Cardiac fibroblast (primary cell): Measurements from ENCODE around the gene PLA2G2D.

Experiments
- DNase-seq, 2 donors: peaks; one replicate each; pipeline versions ENCODE4 v3.0.0 to v3.0.0-alpha.2; 2010; ENCODE audit warnings: low read depth in 2 of 2
- H3K4me3 ChIP-seq, 2 donors: replicated peaks in 1 of 2; 1 replicate in 1 of 2; 2 replicates in 1 of 2; pipeline ENCODE4 v1.5.1; 2011; ENCODE audit warnings: low read depth in 2 of 2, low read length in 2 of 2, mild to moderate bottlenecking in 2 of 2, moderate library complexity in 1 of 2
- TF ChIP-seq, protein P1 (sequence below): IDR thresholded peaks from one replicate; pipeline ENCODE4 v1.5.1; 2011; ENCODE audit warnings: low read depth, mild to moderate bottlenecking, low read length, inconsistent platforms

The PLA2G2D gene

DNA sequence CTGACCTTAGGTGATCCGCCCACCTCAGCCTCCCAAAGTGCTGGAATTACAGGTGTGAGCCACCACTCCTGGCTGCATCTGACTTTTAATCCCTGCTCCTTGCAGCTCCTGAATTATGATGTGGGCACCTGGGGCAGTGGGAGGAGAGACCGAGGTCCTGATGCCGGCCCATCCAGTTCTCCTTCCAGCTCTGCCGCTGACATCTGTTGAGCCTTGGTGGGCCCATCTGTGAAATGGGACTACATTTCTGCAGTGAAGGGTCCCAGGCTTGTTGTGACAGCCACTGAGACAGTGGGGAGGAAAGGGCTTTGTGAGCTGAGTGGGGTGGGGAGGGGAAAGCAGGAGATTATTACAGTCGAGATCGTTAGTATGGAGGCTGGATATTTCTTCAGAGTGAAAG is 31.6 kb upstream of the PLA2G2D start:
- H3K4me3 ChIP-seq = no peak overlapping the region
- TF ChIP-seq, protein P1, sequence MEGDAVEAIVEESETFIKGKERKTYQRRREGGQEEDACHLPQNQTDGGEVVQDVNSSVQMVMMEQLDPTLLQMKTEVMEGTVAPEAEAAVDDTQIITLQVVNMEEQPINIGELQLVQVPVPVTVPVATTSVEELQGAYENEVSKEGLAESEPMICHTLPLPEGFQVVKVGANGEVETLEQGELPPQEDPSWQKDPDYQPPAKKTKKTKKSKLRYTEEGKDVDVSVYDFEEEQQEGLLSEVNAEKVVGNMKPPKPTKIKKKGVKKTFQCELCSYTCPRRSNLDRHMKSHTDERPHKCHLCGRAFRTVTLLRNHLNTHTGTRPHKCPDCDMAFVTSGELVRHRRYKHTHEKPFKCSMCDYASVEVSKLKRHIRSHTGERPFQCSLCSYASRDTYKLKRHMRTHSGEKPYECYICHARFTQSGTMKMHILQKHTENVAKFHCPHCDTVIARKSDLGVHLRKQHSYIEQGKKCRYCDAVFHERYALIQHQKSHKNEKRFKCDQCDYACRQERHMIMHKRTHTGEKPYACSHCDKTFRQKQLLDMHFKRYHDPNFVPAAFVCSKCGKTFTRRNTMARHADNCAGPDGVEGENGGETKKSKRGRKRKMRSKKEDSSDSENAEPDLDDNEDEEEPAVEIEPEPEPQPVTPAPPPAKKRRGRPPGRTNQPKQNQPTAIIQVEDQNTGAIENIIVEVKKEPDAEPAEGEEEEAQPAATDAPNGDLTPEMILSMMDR = no peak
- DNase-seq = no peak

DNA sequence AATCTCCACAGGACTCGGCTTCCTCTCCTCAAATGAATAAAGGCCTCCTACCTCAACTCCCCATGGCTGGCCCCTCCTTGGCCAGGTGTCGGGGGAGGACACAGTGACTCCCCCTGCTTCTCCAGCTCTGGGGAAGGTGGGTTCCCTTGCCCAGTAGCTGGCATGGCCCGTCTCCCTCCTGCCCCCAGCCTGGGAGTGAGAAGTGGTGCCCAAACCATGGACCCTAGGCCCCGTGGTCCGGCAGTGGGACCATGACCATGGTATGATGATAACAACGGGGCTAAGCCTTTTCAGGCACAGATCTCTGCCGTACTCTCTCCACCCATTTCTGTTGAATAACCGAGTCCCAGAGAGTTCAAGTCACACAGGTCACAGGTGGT is 31.0 kb upstream of the PLA2G2D start:
- DNase-seq = no peak
- no peak overlapping the region for H3K4me3 ChIP-seq
- TF ChIP-seq, protein P1 = no peak

DNA sequence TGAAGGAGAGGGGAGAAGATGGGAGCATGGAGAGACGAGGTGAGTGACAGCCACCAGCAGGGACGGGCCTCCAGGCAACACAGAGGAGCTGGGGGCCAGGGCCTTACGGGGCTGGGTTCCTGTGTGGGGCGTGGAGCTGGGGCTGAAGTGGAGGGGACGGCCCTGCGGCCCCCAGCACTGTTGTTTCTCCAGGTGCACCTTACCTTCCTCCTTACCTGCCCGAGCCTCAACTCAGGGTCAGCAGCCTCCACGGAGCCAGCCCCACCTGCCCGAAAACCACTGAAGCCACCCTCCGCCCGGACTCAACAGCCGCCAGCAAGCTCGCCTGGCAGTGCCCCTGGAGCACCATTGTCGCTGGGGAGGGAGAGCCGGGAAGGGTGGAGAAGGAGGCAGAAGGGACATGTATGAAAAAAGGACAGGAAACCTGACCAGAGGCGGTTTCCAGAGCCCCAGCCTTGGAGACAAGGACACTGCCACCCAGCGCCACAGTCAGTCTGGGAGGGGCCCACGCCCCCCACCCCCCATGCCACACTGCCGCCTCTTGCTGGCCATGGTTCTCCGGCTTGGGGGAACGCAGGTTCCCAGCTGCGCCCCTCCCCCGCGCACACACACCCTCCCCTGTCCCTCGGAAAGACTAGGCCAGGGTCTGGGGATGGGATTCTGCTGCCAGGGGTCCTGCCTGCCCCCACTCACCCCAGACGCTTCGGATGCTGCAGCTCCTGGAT is 30.4 kb upstream of the PLA2G2D start:
- TF ChIP-seq, protein P1 = no peak
- no peak for DNase-seq
- H3K4me3 ChIP-seq = no peak overlapping the region

DNA sequence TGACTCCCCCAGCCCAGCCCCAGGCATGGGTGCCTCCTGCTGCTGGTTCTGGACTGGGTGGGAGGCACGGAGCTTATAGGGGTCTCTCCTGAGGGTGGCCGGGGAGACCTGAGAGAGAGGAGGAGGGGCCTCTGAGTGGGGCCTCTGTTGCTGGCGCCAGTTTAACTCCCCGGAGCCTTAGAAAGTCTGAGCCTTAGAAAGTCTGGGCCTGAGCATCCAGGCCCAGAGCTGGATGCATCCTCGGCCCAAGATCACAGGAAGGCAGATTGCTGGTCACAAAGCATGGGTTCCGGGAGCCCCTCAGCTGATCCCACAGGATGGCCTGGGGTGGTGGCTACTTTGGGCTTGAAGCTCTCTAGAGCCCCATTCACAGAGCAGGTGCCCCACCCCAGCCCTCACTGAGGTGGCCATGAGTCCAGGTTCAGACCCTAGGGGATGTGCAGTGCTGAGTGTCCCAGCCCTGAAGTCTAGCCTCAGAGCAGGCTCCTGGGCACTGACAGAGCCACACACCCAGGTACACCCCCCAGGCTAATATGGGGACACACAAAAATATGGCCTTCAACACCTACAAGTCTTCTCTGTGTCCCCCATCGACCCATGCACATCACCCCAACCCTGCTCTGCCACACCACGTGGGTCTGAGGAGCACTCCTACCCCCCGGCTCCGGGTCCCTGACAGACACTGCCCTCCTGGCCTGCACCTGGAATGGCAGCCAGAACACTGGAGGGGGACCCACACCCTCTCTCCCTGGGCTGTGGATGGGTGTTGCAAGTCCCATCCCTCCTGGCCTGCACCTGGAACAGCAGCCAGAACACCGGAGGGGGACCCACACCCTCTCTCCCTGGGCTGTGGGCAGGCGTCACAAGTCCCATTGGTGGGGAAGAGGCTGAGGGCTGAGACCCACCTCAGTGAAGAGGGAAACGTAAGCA is 29.5 kb upstream of the PLA2G2D start:
- TF ChIP-seq, protein P1 = no peak
- no peak for DNase-seq
- no peak overlapping the region for H3K4me3 ChIP-seq

DNA sequence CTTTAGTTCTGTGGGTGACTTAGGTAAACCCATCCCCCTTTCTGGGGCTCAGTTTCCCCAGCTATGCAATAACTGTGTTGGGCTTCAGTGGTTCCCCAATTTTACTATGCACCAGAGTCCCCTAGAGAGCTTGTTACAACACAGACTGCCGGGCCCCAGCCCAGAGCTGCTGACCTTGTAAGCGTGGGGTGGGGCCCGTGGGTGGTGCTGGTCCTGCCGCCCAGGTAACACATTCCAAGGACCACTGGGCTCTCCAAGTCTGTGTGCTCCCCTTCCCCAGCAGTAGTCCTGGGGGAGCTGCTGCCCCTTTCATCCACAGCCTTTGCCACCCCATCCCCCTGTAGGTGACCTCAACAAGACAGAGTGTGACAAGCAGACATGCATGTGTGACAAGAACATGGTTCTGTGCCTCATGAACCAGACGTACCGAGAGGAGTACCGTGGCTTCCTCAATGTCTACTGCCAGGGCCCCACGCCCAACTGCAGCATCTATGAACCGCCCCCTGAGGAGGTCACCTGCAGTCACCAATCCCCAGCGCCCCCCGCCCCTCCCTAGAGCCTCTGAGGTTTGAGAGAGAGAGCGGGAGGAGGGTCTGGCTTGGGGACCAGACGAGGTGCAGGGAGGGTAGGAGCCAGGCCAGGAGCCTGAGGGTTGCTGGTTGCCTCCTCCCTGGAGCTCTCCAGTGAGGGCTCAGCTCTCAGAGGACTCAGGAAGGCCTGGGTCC is 28.7 kb upstream of the PLA2G2D start:
- no peak for DNase-seq
- no peak overlapping the region for H3K4me3 ChIP-seq
- TF ChIP-seq, protein P1 = no peak

DNA sequence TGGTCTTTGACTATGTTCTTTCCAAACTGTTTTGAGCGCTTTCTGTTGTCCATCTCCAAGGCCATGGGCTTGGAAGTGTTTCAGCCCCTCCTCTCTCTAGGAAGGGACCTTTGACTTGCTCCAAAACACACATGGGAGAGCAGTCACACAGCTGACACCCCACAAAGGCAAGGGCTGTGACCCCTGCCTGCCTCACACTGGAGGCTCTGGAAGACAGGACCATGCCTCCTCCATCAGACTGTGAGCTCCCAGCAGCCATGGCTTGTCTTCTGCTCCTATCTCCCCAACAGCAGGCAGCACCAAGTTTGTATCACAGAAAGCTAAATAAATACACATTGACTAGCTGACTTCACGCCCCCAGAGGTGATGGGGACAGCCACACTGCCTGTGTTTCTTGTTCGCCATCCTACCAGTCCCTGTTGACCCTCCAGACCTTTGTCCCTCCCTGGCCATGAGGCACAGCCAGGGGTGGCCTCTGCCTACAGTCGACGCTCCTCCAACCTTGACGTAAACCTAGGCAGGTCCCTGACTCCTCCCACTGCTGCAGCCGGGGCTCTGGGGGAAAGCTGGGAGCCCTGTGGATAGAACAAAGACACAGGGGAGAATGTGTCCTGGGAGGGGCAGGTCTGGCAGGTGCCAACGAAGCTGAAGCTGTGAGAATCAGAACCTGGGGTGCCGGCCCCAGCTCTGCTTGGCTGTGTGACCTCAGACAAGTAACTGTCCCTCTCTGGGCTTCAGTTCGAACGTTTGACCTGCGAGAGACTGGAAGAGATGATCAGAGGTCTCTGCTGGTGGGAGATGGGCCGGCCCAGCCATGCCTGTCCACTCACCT is 24.6 kb upstream of the PLA2G2D start:
- DNase-seq = no peak
- TF ChIP-seq, protein P1 = no peak
- no peak overlapping the region for H3K4me3 ChIP-seq
